ENCODE data around the gene SOX15. TPM values are rescaled to one million over a fixed set of nuclear protein-coding genes. Genes with fewer than 3 reads are reported as not detected.
A peak's percentile ranks its signal among the peaks of the same experiment; 100 is the strongest.

The SOX15 gene
- total and polyA plus RNA-seq, 2 of the 13 experiments (the other 11 are each of a cell fraction or from before 2014, with no cell fraction given): 0.07 to 0.18 TPM

- no peak for TF ChIP-seq U2AF1 (optimal IDR thresholded peaks at IDR 0.05; ENCODE audit: low read depth, low read length)
- no peak for TF ChIP-seq ADNP (CRISPR knock-in tag; IDR thresholded peaks at IDR 0.05)
- no peak for TF ChIP-seq JUND (CRISPR knock-in tag; IDR thresholded peaks at IDR 0.05)
- peak; percentile 84 for TF ChIP-seq RFX5 (IDR thresholded peaks at IDR 0.05; ENCODE audit: low read depth, low read length)
- peak; percentile 97 for TF ChIP-seq MYPOP (CRISPR knock-in tag; IDR thresholded peaks at IDR 0.05)
- TF ChIP-seq MAFG (CRISPR knock-in tag; IDR thresholded peaks at IDR 0.05): no peak
- TF ChIP-seq HMGA1 (CRISPR knock-in tag; conservative IDR thresholded peaks at IDR 0.05): no peak
- peak; percentile 11; the same call in 1 of the 2 replicates for TF ChIP-seq SALL1 (CRISPR knock-in tag; IDR thresholded peaks at IDR 0.05)
- 0 out of 2 replicates have a peak, but pooled peaks have one; percentile 51 for TF ChIP-seq IKZF5 (CRISPR knock-in tag; IDR thresholded peaks at IDR 0.05)
- TF ChIP-seq FOXO4 (CRISPR knock-in tag; conservative IDR thresholded peaks at IDR 0.05): no peak
- TF ChIP-seq ZNF772 (CRISPR knock-in tag; IDR thresholded peaks at IDR 0.05): 0 out of 2 replicates have a peak, but pooled peaks have one; percentile 54
- TF ChIP-seq THAP9 (CRISPR knock-in tag; IDR thresholded peaks at IDR 0.05; ENCODE audit: borderline replicate concordance): no peak; the same call in 1 of the 2 replicates
- no peak for TF ChIP-seq ZNF17 (CRISPR knock-in tag; IDR thresholded peaks at IDR 0.05)
- no peak; the same call in 1 of the 2 replicates for TF ChIP-seq ZNF367 (CRISPR knock-in tag; IDR thresholded peaks at IDR 0.05; ENCODE audit: borderline replicate concordance)
- TF ChIP-seq JDP2 (CRISPR knock-in tag; IDR thresholded peaks at IDR 0.05; ENCODE audit: borderline replicate concordance): no peak
- peak; percentile 86 for TF ChIP-seq HNRNPLL (IDR thresholded peaks at IDR 0.05; ENCODE audit: low read depth, low read length, poor library complexity, severe bottlenecking)
- 0 out of 2 replicates have a peak, but pooled peaks have one; percentile 10 for TF ChIP-seq STAG1 (CRISPR knock-in tag; IDR thresholded peaks at IDR 0.05)
- 0 out of 2 replicates have a peak, but pooled peaks have one; percentile 38 for TF ChIP-seq ZNF747 (CRISPR knock-in tag; IDR thresholded peaks at IDR 0.05; ENCODE audit: borderline replicate concordance)
- peak; percentile 88 for TF ChIP-seq NFYC (CRISPR knock-in tag; IDR thresholded peaks at IDR 0.05)
- TF ChIP-seq ZFP37 (CRISPR knock-in tag; IDR thresholded peaks at IDR 0.05; ENCODE audit: borderline replicate concordance): no peak
- TF ChIP-seq HOXA9 (CRISPR knock-in tag; IDR thresholded peaks at IDR 0.05; ENCODE audit: borderline replicate concordance): no peak
Measured at GRCh38 chr17:7614425-7615264, 24.8 kb upstream of the SOX15 start, which contains the start of gene FXR2 (continued).

All from HepG2 (cell line).